Ureter (tissue), 1 donor: ENCODE data around the gene ZBED4. TPM values are rescaled to one million over a fixed set of nuclear protein-coding genes. Genes with fewer than 3 reads are reported as not detected.

ENCODE experiments used
- DNase-seq: peaks from one replicate; pipeline ENCODE4 v3.0.0-alpha.2; 2020; ENCODE audit warnings: low spot score
- total RNA-seq: library from RNA; stranded (reverse); gene quantifications from one replicate; pipeline ENCODE4 v1.2.4, GENCODE V29; 2023
- donor health status: DM: yes; HTN: yes; CAD: no.

Gene ZBED4
- total RNA-seq, 1 donor from 2014 or later, result 13.6 TPM

- no peak for DNase-seq
Measured at GRCh38 chr22:49936973-49937757, 83.5 kb downstream of the ZBED4 start.

DNA sequence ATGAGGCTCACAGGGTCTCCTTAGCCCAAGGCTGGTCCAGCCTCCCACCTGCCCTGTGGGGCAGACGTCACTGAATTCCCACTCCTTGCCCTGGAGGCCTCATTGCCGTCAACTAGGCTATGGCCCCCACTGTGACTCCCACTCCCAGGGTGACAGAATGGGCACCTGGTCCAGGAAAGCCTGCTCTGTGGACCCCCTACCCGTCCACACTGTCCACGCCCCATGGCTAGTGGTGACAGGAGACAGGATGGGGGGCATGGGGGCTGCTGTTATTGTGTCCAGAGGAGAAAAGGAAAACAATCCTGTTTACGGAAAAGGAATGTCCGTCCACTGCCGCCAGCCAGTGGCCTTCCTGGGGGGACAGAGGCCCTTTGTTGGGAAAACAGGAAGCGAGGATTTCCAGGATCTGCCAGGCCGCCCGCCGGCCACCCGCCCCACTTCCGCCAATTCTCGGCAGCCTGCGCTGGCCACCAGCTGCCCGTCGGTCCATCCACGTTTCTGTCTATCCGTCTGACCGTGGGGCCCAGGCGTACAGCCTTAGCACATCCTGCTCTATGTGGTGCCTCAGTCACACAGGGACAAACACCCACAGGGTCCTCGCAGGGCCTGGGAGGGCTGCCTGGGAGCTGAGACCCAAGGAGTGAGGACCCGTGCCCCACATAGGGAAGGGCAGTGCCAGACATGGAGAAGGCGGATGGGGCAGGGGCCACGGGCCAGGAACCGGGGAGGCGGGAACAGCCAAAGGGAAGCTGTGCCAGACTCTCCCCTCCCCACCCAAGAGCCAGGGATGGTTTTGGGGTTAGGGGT is 84.3 kb downstream of the ZBED4 start:
- DNase-seq, result no peak

DNA sequence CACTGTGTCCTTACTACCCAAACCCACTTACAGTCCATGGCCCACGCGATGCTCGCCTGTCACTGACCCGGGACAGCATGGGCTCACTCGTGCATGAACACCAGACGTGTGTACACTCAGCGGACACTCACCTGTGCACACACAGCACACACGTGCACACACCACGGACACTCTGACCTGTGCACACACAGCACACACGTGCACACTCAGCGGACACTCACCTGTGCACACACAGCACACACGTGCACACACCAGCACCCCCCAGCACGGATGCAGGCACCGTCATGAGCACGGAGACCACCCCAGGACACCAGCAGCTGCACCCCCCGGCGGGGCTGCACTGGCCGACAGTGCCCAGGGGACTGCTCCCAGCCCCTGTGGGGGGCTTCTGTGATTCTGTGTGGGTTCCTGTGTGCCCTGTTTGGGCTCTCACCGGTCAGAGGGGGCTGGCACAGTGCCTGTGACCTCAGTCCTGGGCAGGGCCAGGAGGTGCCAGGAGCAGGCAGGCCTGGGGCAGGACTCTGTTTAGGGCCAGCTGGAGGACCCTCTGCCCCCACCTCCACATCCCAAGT is 85.0 kb downstream of the ZBED4 start:
- DNase-seq, result no peak

Other genes with a start within 250 kb of the ZBED4 start
- 41.5 TPM for gene BRD1, start 26.0 kb upstream of the ZBED4 start, total RNA-seq
- 20.5 TPM for gene ALG12, start 64.6 kb downstream of the ZBED4 start, total RNA-seq
- 42.8 TPM for gene CRELD2, start 64.8 kb downstream of the ZBED4 start, total RNA-seq
- gene PIM3, start 106.9 kb downstream of the ZBED4 start, total RNA-seq, result 75.0 TPM
- gene IL17REL, start 158.9 kb downstream of the ZBED4 start, total RNA-seq, result not detected
- not detected for gene TTLL8, start 204.5 kb downstream of the ZBED4 start, total RNA-seq
- gene MLC1, start 231.6 kb downstream of the ZBED4 start, total RNA-seq, result 0.34 TPM
- gene MOV10L1, start 236.2 kb downstream of the ZBED4 start, total RNA-seq, result 0.26 TPM